OCI-LY3 (cell line): Measurements from ENCODE around the gene GPM6B.

ENCODE experiments used
- EZH2phosphoT487 ChIP-seq: fragments of 200-600 bp; shearing (Covaris generic); IDR thresholded peaks from 2 replicates; pipeline ENCODE4 v1.6.1; 2018; ENCODE audit warnings: antibody characterized with exemption, mixed run types, low read depth
- TF ChIP-seq, protein P1 (sequence below): fragments of 200-600, 300-600 bp; sonication (generic); IDR thresholded peaks from 2 replicates; pipeline ENCODE4 v1.5.1; 2014; ENCODE audit warnings: antibody characterized with exemption, low read length, low read depth

DNA sequence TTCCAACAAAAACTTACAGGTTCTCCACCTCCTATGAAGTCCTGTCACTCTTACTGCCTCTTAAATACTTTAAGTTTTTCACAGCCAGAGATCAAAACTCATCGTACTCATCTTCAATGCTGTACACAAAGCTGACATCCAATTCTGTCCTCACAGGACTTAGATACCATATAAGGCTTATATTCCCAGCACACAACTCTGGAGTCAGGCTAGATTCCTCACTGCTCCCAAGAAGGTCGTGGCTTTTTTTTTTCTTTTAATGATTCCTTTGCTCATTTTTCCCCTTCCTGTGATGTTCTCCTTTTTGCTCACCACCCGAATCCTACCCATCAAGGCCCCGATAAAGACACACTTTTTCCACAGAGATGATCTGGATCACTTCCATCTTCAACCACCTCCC lies 83.4 kb downstream of the GPM6B start:
- TF ChIP-seq, protein P1, sequence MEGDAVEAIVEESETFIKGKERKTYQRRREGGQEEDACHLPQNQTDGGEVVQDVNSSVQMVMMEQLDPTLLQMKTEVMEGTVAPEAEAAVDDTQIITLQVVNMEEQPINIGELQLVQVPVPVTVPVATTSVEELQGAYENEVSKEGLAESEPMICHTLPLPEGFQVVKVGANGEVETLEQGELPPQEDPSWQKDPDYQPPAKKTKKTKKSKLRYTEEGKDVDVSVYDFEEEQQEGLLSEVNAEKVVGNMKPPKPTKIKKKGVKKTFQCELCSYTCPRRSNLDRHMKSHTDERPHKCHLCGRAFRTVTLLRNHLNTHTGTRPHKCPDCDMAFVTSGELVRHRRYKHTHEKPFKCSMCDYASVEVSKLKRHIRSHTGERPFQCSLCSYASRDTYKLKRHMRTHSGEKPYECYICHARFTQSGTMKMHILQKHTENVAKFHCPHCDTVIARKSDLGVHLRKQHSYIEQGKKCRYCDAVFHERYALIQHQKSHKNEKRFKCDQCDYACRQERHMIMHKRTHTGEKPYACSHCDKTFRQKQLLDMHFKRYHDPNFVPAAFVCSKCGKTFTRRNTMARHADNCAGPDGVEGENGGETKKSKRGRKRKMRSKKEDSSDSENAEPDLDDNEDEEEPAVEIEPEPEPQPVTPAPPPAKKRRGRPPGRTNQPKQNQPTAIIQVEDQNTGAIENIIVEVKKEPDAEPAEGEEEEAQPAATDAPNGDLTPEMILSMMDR, result no peak
- no peak for TF ChIP-seq EZH2phosphoT487
